PC-3 (cell line): ENCODE data around the gene SH3GL2.

Experiments used
- CTCF ChIP-seq: fragments of 300-600 bp; sonication (generic); conservative IDR thresholded peaks from 2 replicates; pipeline ENCODE4 v1.5.1; 2017; ENCODE audit warnings: antibody characterized with exemption, low read depth, mild to moderate bottlenecking, low read length
- EZH2 ChIP-seq: fragments of 300-600 bp; sonication (generic); IDR thresholded peaks from one replicate; pipeline ENCODE4 v1.6.1; 2017; ENCODE audit warnings: antibody characterized with exemption, mild to moderate bottlenecking, low read length; ENCODE audit not compliant: unreplicated experiment

- TF ChIP-seq CTCF = no peak
- TF ChIP-seq EZH2 = no peak
These were observed 197.9 kb downstream of the SH3GL2 start for GRCh38 chr9:17776735-17777134.
